ENCODE measurements around the gene SVEP1.

SVEP1 gene

DNA sequence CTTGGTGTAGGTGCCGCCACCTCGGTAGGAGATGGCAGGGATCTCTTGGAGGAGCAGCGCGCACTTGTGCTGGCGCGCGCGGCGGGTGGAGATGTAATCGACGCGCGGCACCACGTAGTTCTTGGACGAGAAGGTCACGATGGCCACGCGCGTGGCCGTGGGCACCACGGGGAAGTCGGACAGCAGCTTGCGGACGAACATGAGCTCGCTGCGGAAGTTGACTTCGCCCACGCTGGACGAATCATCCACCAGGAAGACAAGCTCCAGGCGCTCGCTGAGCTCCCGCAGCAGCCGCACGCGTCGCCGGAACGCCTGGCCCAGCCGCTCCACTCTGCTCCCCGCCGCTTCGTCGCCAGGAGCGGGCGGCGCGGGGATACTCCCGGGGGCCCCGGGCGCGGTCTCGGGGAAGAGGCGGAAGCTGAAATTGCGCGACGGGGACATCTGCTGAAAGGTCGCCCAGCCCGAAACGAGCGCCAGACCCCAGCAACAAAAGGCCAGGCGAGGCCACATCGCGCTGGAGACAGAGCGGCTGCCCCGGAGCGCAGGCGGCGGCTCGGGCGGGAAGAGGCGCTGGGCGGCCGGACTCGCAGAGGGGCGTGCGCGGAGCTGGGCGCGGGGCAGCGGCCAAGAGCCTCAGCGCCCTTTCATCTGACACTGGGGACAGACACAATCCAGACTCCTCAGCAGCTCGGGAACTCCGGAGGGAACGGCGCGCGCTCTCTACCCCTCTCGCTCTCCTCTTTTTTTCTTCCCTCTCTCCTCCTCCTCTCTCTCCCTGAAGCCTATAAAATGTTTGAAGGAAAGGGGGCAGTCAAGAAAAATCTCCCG, at the start of gene SVEP1:
SVEP1 (minus strand) TSS at position 708 of the 828 bp plus-strand sequence; CDS start at position 510, 198 bp downstream.
- DNase-seq = no peak

- DNase-seq = peak; percentile 78
Measured at GRCh38 chr9:110626101-110626829, 46.7 kb upstream of the SVEP1 start.

GRCh38 chr9:110623462-110624025, 44.0 kb upstream of the SVEP1 start:
- peak; percentile 38 for DNase-seq

DNA sequence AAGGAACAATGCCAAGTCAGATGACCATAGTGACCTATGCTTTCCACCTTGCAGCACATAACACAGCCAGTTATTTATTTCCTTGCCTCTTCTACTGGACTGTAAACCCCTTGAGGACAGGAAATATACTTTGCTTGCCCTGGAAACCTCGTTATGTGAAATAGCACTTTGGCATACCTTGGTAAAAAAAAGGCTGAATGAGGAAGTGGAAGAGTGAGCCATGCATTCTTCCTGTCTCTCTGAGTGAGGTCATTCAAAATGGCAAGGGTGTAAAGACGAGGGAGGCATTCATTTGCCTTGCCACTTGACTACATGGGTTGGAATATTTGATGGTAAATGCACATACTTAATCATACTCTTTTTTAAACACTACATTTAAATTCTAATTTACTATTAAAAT, 42.8 kb upstream of the SVEP1 start:
- no peak for DNase-seq

GRCh38 chr9:110620726-110621125, 41.2 kb upstream of the SVEP1 start:
- no peak for DNase-seq

DNA sequence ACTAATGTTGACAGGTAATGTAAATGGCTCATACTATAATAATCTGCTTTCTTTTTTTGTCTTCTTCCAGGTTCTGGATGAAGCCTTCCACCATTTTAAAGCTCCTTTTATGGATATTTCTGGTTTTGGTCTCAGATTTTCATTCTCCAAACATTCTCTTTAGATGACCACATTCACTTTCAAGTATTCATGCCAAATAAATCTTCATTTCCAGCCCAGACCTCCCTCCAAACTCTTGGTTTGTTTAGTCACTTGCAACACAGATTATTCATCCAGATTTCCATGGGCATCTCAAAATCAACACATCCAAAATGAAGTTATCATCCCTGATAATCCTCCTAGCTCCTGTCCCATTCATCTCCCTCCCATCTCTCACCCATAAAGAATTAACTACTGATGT, 40.3 kb upstream of the SVEP1 start:
- no peak for DNase-seq

GRCh38 chr9:110615498-110615897, 36.0 kb upstream of the SVEP1 start:
- no peak for DNase-seq

DNA sequence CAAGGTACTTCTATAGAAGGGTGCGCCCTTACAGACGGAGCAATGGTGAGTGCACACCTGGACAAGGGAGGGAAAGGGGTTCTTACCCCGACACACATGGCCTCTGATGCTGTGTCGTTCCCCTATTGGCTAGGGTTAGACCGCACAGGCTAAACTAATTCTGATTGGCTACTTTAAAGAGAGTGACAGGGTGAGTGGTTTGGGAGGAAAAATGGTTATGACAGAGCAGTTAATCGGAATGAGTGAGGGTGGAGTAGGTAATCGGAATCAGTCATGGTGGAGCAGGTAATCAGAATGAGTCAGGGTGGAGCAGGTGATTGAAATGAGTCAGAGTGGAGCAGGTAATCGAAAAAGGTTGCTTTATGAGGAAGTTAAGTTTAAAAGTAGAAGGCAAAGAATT, 35.0 kb upstream of the SVEP1 start:
- DNase-seq = peak; percentile 58

GRCh38 chr9:110606179-110606790, 26.7 kb upstream of the SVEP1 start:
- DNase-seq = no peak

- no peak for DNase-seq
Measured at GRCh38 chr9:110605565-110605964, 26.0 kb upstream of the SVEP1 start.

DNA sequence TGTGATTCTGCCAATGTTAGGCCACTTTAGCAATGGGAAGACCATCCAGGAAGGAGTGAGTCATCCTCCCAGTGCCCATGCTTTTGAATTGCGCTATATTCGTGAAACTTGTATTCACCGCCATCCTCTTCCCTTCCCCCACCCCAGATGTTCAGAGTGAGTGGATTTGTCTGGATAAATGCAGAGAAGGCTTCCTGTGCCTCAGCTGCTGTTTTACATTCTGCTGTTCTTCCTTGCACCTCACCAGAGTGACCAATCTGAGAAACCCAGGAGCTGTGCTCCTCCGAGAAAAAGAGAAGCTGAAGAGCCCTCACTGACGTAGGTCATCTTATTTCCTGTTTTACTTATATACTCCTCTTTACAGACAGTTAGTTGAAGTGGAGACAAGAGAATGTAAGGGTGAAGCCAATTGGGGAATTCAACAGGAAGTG, 24.6 kb upstream of the SVEP1 start:
- no peak for DNase-seq

GRCh38 chr9:110602281-110602680, 22.7 kb upstream of the SVEP1 start:
- no peak for DNase-seq

GRCh38 chr9:110601098-110601497, 21.6 kb upstream of the SVEP1 start:
- no peak for DNase-seq

DNA sequence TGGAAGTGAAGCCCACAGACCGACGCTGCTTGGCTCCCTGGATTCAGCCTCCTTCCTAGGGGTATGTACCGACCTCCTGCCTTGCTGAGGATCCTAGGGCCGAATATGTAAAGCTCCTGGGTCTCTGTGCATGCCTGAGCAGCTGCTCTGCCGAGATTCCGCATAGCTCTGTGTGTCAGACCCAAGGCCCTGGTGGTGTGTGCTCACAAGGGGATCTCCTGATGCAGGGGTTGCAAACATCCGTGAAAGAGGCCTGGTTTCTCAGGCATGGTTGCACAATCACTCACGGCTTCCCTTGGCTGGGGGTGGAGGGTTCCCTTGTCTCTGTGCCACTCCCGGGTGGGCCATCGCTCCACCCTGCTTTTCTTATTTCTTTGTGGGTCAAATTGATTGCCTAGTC, 19.9 kb upstream of the SVEP1 start:
- no peak for DNase-seq

DNA sequence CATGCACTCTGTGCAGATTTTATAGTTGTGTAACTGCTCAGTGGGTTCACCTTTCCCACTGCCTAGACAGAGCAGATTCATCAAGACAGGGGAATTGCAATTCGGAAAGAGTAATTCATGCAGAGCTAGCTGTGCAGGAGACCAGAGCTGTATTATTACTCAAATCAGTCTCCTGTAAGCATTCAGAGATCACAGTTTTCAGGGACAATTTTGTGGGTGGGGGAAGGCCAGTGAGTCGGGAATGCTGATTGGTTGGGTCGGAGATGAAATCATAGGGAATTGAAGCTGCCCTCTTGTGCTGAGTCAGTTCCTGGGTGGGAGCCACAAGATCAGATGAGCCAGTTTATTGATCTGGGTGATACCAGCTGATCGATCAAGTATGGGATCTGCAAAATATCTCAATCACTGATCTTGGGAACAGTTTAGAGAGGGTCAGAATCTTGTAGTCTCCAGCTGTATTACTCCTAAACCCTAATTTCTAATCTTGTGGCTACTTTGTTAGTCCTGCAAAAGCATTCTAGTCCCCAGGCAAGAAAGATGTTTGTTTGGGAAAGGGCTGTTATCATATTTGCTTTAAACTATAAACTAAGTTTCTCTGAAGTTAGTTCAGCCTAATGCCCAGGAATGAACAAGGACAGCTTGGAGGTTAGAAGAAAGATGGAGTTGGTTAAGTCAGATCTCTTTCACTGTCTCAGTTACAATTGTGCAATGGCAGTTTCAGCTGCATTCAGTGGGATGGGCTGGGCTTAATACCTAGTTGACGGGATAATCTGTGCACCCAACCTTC, 12.7 kb upstream of the SVEP1 start:
- no peak for DNase-seq

DNA sequence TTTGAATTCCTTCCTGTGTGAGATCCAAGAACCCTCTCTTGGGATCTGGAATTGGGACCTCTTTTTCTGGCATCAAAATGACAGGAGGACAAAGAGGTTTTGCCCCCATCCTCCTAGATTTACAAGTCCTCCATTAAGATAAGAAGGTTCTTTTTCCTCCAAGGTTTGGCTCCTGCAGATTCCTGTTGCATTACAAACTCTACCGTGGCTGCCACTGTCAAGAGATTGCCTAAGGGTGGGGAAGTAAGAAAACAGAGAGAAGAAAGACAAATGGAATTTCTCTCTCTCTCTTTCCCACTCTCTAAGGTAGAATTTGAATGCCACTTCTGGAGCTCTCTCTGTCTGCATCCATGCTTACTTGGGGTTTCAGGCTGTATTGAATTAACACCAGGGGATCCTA, 12.0 kb upstream of the SVEP1 start:
- no peak for DNase-seq

DNA sequence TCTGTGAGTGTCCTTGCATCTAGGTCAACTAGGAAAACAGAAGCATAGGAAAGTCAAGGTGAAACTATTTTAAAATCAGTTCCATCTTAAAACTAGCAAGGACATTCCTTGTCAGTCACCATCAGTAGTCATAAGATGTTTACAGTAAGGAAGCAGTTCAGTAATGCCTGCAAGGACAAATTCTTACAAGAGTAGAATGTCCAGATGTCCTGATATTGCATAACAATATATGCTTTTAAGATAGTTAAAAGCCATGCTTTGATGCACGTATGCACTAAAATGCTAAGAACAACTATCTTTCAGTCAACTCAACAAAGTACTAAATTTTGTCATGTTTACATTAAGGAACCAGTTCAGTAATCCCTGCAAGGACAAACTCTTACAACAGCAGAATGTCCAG, 11.3 kb upstream of the SVEP1 start:
- DNase-seq = no peak

DNA sequence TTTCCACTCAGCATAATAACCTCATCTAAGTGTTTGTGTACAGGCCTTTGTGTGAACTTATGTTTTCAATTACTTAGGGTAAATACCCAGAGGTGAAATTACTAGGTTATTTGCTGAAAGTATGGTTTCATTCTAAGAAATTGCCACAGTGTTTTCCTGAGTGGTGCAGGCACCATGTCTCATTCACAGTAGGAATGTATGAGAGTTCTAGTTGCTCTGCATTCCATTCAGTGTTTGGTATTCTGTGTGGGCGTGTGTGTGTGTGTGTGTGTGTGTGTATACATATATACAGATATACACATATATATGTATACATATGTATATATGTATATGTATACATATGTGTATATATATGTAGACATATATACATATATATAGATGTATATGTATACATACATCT, 8.8 kb upstream of the SVEP1 start:
- no peak for DNase-seq

- DNase-seq = no peak
Measured at GRCh38 chr9:110583237-110583636, 3.7 kb upstream of the SVEP1 start.

- no peak for DNase-seq
Measured at GRCh38 chr9:110582156-110582555, 2.6 kb upstream of the SVEP1 start.

DNA sequence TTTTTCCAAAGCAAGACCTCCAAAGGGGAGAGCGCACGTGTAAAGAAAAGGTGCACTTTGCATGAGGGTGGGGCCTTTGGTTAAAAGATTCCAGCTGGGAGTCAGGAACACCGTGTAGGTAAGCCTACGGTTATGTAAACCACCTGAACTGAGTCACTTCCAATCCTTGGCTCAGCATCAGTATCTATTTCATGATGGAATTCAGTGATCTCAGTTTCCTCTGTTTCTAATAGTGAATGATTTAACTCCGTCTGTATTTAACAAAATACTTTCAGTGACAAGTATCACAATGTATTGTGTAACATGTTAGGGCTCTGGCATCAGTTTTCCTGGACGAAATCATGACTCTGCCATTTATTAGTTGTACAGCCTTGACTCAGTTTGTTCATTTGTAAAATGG, 1.3 kb upstream of the SVEP1 start:
- no peak for DNase-seq

DNA sequence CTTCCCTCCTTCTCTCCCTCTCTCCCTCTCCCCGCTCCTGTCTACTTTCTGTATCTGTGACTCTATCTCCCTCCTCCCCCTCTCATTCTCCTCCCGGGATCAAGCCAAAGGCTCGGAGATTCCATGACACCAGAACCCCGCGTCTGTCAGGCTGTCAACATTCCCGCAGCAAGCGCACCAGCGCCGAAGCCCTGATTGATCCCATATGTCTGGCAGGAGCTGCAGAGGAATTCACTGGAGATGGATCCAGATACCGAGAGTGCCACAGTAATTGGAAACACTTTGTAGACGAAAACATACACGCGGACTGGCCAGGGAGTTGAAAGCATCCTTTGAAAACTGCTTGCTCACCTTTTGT, 300 bp upstream of the SVEP1 start:
- no peak for DNase-seq

DNA sequence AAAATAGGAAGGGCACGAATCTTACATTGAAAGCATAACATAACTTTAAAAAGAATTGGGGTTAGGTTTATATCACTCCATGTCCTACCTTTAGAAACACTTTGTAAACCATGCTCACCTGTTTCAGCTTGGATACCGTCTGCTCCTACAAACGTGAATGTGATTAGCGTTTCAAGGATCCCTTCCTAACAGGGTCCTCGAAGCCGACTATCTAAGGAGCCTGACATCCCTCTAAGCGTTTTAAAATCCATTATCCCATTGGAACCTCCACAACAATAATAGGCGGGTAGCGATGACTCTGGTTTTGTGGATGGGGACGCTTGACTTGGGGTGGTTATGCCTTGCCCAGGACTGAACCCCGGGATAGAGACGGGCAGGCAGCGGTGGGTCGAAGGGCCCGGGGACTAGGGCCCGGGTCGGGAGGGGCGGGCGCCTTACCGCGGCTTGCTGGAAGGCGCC, 937 bp downstream of the SVEP1 start:
- DNase-seq = no peak

All from activated CD4-positive, alpha-beta T cell treated with anti-CD3 and anti-CD28 coated beads, Interleukin-2, amount 50 U/mL, for 16 hours (primary cell).